NCI-H2227 (cell line): Measurements from ENCODE around the gene SRSF10.
A peak's percentile ranks its signal among the peaks of the same experiment; 100 is the strongest.
"Not testable (repeated sequence)": the region's sequence is repeated elsewhere in the genome, so short reads cannot be mapped to it uniquely, and the experiment has no call there.

Experiments used
- DNase-seq: peaks from one replicate; lab custom pipeline; 2025; ENCODE audit not compliant: unreplicated experiment; lab: John Stamatoyannopoulos, UW

Gene SRSF10

GRCh38 chr1:23959461-23960290 lies 20.5 kb downstream of the SRSF10 start, which contains the start of gene PNRC2:
Gene PNRC2, plus strand, starts transcription at chr1:23959828. Its CDS starts 1,630 bp downstream, at chr1:23961458.
- peak; percentile 97 for DNase-seq

GRCh38 chr1:23958810-23959460 lies 21.2 kb downstream of the SRSF10 start:
- peak; percentile 93 for DNase-seq

GRCh38 chr1:23958040-23958809 lies 21.9 kb downstream of the SRSF10 start:
- DNase-seq, result not testable (repeated sequence)

GRCh38 chr1:23957096-23957495 lies 23.0 kb downstream of the SRSF10 start:
- DNase-seq, result no peak

- DNase-seq, result no peak
Observed at GRCh38 chr1:23953020-23953419, 27.1 kb downstream of the SRSF10 start.

GRCh38 chr1:23947366-23947765 lies 32.8 kb downstream of the SRSF10 start:
- DNase-seq, result no peak

- DNase-seq, result no peak
Observed at GRCh38 chr1:23936481-23937176, 43.5 kb downstream of the SRSF10 start.

DNA sequence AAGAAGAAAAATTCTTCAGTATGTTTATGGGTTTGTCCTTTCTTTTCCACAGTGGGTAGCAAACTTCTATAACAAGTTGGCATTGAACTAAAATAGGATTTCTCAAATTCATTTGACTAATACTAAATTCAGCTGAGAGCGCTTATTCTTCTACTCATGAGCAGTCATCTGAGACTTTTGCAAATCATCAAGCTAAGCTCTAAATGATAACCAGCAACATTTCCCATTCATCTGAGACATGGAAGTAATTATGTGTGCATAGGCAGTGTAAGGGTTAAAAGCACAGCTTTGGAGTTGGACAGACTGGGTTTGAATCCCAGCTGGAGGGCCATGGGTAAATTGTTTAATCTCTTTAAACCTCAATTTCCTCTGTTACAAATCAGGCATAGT lies 48.6 kb downstream of the SRSF10 start:
- DNase-seq, result no peak

GRCh38 chr1:23930861-23931490 lies 49.2 kb downstream of the SRSF10 start:
- DNase-seq, result no peak

DNA sequence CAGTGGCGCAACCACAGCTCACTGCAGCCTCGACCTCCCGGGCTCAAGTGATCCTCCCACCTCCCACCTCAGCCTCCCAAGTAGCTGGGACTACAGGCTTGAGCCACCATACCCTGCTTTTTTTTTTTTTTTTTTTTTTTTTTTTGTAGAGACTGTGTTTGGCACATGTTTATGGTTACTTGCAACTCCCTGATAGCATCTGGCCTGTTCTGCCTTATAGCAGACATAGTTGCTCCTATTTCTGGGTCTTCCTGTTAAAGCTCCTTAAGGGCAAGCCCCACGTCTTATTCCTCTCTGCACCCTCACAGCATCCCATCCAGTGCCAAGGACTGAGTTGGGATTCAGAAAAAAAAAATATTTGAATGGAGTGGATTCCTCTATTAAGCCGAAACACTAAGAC lies 49.9 kb downstream of the SRSF10 start:
- no peak for DNase-seq

- DNase-seq, result no peak
Observed at GRCh38 chr1:23928789-23929188, 51.3 kb downstream of the SRSF10 start.

GRCh38 chr1:23927097-23927496 lies 53.0 kb downstream of the SRSF10 start:
- DNase-seq, result no peak

- DNase-seq, result no peak
Observed at GRCh38 chr1:23925279-23925678, 54.8 kb downstream of the SRSF10 start.

DNA sequence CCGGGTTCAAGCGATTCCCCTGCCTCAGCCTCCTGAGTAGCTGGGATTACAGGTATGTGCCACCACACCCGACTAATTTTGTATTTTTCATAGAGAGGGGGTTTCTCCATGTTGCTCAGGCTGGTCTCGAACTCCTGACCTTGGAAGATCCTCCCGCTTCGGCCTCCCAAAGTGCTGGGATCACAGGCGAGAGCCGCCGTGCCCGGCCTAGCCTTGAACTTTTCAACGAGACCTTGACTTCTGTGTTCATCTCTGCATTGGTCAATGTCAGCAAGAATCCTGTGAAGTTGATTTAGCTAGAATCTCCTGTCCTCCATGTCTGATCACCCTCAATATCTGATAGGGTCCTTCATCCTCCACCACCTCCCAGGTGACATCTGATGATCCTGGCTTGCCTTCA lies 55.5 kb downstream of the SRSF10 start:
- no peak for DNase-seq

- no peak for DNase-seq
Observed at GRCh38 chr1:23923592-23924499, 56.3 kb downstream of the SRSF10 start.

DNA sequence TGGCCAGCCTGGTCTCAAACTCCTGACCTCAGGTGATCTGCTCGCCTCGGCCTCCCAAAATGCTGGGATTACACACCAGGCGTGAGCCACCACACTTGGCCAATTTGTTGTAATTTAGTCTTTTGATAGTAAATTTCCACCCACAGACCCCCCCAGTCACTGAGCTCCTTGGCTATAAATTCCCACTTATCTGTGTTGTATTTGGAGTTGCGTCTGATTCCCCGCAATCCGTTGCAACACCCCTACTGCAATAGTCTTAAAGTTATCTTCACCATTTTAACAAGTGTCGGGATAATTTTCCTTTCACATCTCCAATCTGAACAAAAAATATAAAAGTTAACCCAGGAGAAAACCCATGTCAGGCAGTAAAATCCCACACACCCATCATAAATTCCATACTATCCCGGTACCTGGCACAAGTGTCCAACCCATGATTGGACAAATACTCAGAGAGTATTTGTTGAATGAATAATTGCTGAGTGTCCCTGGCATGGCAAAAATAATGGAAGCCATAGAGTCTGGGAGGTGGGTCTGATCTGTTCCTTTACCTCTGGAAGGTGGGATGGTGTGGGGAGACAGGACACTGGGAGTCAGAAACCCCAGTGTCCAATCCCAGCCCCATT lies 57.7 kb downstream of the SRSF10 start:
- DNase-seq, result no peak

DNA sequence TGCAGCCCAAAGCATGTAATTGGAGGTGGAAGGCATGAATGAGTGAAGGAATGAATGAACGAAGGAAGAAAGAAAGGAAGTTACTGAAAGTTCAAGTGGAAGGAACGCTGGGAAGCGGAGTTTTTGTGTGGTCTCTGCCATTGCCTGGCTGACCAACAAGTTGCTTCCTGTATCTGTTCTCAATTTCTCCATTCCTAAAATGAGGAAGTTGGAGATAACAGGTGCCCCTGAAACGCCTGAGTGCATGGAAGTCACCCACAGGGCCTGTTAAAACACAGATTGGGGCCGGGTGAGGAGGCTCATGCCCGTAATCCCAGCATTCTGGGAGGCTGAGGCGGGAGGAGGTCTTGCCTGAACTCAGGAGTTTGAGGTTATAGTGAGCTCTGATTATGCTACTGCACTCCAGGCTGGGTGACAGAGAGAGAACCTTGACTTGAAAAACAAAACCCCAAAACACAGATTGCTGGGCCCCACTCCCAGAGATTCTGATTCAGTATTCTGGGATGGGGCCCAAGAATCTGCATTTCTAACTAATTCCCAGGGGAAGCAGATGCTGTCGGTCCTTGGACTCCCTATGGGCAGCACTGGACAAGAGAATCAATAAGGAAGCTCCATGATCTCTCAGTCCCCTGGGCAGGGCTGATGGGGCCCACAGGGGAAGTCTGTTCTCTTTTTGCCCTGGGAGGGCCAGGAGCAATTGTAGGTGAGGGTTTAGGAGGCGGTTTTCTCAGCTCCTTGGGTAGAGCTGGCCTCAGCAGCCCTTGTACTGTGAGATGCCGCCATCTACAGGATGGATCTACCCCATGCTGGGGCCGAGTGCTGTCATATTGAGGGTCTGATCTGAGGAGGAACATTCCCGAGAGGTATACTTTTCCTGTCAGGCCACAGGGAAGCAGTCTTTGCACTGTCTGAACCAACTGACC lies 63.7 kb downstream of the SRSF10 start:
- peak; percentile 82 for DNase-seq

GRCh38 chr1:23915466-23915865 lies 64.7 kb downstream of the SRSF10 start:
- no peak for DNase-seq
